Measurements from ENCODE around the gene WIPF1.

Gene WIPF1

DNA sequence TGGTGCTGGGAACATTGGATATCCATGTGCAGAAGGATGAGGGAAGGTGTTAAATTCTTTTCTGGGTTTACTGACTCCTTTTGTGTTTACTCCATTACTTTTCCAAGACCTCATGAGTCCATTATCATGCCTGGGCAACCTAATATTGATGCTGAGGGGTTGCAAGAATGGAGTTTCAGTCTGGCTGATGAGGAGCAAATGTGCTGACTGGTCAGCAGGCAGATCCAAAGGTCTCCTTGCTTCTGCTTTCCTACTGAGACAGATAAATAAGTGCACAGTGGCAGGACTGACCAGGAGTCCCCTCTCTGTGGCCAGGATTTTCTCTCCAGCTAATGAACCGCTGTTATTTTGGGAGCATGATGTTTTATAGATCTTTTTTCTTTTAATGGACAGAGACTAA, 43.6 kb upstream of the WIPF1 start:
- no peak overlapping the region for H2BK12ac ChIP-seq (ENCODE audit: low read length)
- no peak overlapping the region for H2BK120ac ChIP-seq (ENCODE audit: low read depth, low read length)
- no peak overlapping the region for H2BK15ac ChIP-seq (ENCODE audit: low read length)
- H3K4ac ChIP-seq (ENCODE audit: low read length) = no peak overlapping the region
- no peak overlapping the region for H3K9ac ChIP-seq (ENCODE audit: low read depth, low read length, poor library complexity)
- no CpG with 5 or more reads among the region's 1 CpG for WGBS, 2 donors (ENCODE audit: extremely low coverage in 2 of 2, insufficient read length in 2 of 2, insufficient replicate concordance in 1 of 2)
- no peak overlapping the region for H2AFZ ChIP-seq (ENCODE audit: low read length)
- no peaks in the 10 kb centered on the region for H3K4me1 ChIP-seq (ENCODE audit: control insufficient read depth in 2 of 2, insufficient read depth in 1 of 2, low read depth in 1 of 2, low read length in 2 of 2)
- H2AK5ac ChIP-seq (ENCODE audit: low read depth, low read length) = no peak overlapping the region
- no peak overlapping the region for H2BK5ac ChIP-seq (ENCODE audit: low read length)
- H3K36me3 ChIP-seq (replicated peaks in 1 of 2; ENCODE audit: control insufficient read depth in 2 of 2, insufficient read depth in 2 of 2, low read length in 2 of 2) = no peaks in the 10 kb centered on the region
- H3K14ac ChIP-seq (ENCODE audit: low read length) = no peak overlapping the region
- H4K8ac ChIP-seq (ENCODE audit: low read depth, low read length) = no peak overlapping the region
- peaks cover 0 to 8% of the 10 kb centered on the region in 2 donors for H3K9me3 ChIP-seq (replicated peaks in 1 of 2; ENCODE audit: control insufficient read depth in 2 of 2, insufficient read depth in 1 of 2, low read depth in 1 of 2, low read length in 2 of 2)
- H3K4me3 ChIP-seq (ENCODE audit: low read length in 2 of 2) = no peak overlapping the region
- H3K27ac ChIP-seq (replicated peaks; ENCODE audit: low read length) = no peak overlapping the region
- no peak overlapping the region for H4K91ac ChIP-seq (ENCODE audit: low read depth, low read length, poor library complexity)
- H3K23ac ChIP-seq (ENCODE audit: low read depth, low read length, poor library complexity) = no peak overlapping the region
- no peaks in the 10 kb centered on the region for H3K79me1 ChIP-seq (ENCODE audit: low read depth, low read length)
- H3K27me3 ChIP-seq (ENCODE audit: control insufficient read depth in 3 of 3, insufficient read depth in 3 of 3, low read depth in 1 of 3, low read length in 3 of 3) = no peaks in the 10 kb centered on the region
- H3K18ac ChIP-seq (ENCODE audit: low read length) = no peak overlapping the region
- H3K4me2 ChIP-seq (ENCODE audit: insufficient read depth, low read length, poor library complexity, severe bottlenecking) = no peak overlapping the region
- DNase-seq (ENCODE audit: low spot score) = no peak

DNA sequence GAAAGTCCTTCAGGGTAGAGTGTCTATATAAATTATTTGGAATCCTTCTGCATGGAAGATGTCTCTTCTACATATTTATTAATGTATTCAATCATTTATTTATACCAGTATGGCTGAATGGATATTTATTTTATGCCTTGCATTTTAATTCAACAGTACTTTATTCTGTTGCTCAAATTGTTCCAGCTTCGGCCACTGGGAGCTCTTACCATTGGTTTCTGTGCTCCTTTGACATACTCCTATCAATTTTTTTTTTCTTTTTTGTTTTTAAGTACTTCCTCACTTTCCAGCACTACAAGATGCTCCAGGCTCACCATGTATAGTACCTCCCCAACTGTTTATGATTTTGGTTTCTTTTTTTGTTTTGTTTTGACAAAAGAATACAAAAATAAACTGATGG, 39.4 kb upstream of the WIPF1 start:
- H3K4ac ChIP-seq (ENCODE audit: low read length) = no peak overlapping the region
- no peak overlapping the region for H3K27ac ChIP-seq (replicated peaks; ENCODE audit: low read length)
- no peak overlapping the region for H3K23ac ChIP-seq (ENCODE audit: low read depth, low read length, poor library complexity)
- H4K91ac ChIP-seq (ENCODE audit: low read depth, low read length, poor library complexity) = no peak overlapping the region
- H3K18ac ChIP-seq (ENCODE audit: low read length) = no peak overlapping the region
- H2BK120ac ChIP-seq (ENCODE audit: low read depth, low read length) = no peak overlapping the region
- H2BK5ac ChIP-seq (ENCODE audit: low read length) = no peak overlapping the region
- no peak overlapping the region for H3K9ac ChIP-seq (ENCODE audit: low read depth, low read length, poor library complexity)
- H3K14ac ChIP-seq (ENCODE audit: low read length) = no peak overlapping the region
- no peaks in the 10 kb centered on the region for H3K36me3 ChIP-seq (replicated peaks in 1 of 2; ENCODE audit: control insufficient read depth in 2 of 2, insufficient read depth in 2 of 2, low read length in 2 of 2)
- H3K4me1 ChIP-seq (ENCODE audit: control insufficient read depth in 2 of 2, insufficient read depth in 1 of 2, low read depth in 1 of 2, low read length in 2 of 2) = peaks cover 2 to 3% of the 10 kb centered on the region in 2 donors
- no peak overlapping the region for H2AFZ ChIP-seq (ENCODE audit: low read length)
- H2AK5ac ChIP-seq (ENCODE audit: low read depth, low read length) = no peak overlapping the region
- H2BK12ac ChIP-seq (ENCODE audit: low read length) = no peak overlapping the region
- H3K9me3 ChIP-seq (replicated peaks in 1 of 2; ENCODE audit: control insufficient read depth in 2 of 2, insufficient read depth in 1 of 2, low read depth in 1 of 2, low read length in 2 of 2) = peaks cover 0 to 5% of the 10 kb centered on the region in 2 donors
- H3K4me3 ChIP-seq (ENCODE audit: low read length in 2 of 2) = no peak overlapping the region
- no peak overlapping the region for H4K8ac ChIP-seq (ENCODE audit: low read depth, low read length)
- DNase-seq (ENCODE audit: low spot score) = no peak
- no peak overlapping the region for H2BK15ac ChIP-seq (ENCODE audit: low read length)
- no peaks in the 10 kb centered on the region for H3K79me1 ChIP-seq (ENCODE audit: low read depth, low read length)
- no peaks in the 10 kb centered on the region for H3K27me3 ChIP-seq (ENCODE audit: control insufficient read depth in 3 of 3, insufficient read depth in 3 of 3, low read depth in 1 of 3, low read length in 3 of 3)
- no CpG with 5 or more reads among the region's 1 CpG for WGBS, 2 donors (ENCODE audit: extremely low coverage in 2 of 2, insufficient read length in 2 of 2, insufficient replicate concordance in 1 of 2)
- no peak overlapping the region for H3K4me2 ChIP-seq (ENCODE audit: insufficient read depth, low read length, poor library complexity, severe bottlenecking)

DNA sequence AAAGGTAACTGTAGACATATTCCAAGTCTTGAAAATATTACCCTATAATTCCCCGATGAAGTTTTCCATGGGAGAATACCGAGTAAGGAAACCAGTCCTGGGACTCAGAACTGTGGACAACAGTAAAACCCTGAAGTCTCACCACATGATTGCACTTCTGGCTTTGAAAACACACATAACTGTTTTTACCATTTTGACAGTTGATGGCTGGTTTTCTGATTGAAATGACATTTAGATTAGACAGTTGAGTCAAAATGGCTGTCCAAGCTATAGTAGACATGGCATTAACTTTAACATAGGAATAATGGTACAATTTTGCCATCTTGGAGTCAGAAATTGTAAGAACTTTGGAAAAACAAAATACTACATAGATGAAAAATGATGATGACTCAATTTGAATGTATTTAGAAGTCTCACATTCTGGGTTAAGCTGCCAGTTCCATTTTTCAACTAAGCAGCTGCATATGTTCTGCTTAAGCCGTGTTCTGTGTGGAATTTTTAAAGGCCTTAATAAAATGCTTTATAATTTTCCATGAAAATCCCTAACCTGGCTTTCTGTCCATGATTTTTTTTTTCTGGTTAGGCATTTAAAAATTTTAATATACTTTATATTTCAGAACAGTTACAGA, 38.3 kb upstream of the WIPF1 start:
- H4K91ac ChIP-seq (ENCODE audit: low read depth, low read length, poor library complexity) = no peak overlapping the region
- H4K8ac ChIP-seq (ENCODE audit: low read depth, low read length) = no peak overlapping the region
- H3K4me2 ChIP-seq (ENCODE audit: insufficient read depth, low read length, poor library complexity, severe bottlenecking) = no peak overlapping the region
- H3K79me1 ChIP-seq (ENCODE audit: low read depth, low read length) = no peaks in the 10 kb centered on the region
- H3K4me1 ChIP-seq (ENCODE audit: control insufficient read depth in 2 of 2, insufficient read depth in 1 of 2, low read depth in 1 of 2, low read length in 2 of 2) = peaks cover 2 to 3% of the 10 kb centered on the region in 2 donors
- H2BK12ac ChIP-seq (ENCODE audit: low read length) = no peak overlapping the region
- H2AFZ ChIP-seq (ENCODE audit: low read length) = no peak overlapping the region
- no peak overlapping the region for H3K4me3 ChIP-seq (ENCODE audit: low read length in 2 of 2)
- H3K36me3 ChIP-seq (replicated peaks in 1 of 2; ENCODE audit: control insufficient read depth in 2 of 2, insufficient read depth in 2 of 2, low read length in 2 of 2) = no peaks in the 10 kb centered on the region
- no peak overlapping the region for H3K4ac ChIP-seq (ENCODE audit: low read length)
- no peak overlapping the region for H2BK15ac ChIP-seq (ENCODE audit: low read length)
- H3K9me3 ChIP-seq (replicated peaks in 1 of 2; ENCODE audit: control insufficient read depth in 2 of 2, insufficient read depth in 1 of 2, low read depth in 1 of 2, low read length in 2 of 2) = peaks cover 0 to under 1% of the 10 kb centered on the region in 2 donors
- WGBS, 2 donors (ENCODE audit: extremely low coverage in 2 of 2, insufficient read length in 2 of 2, insufficient replicate concordance in 1 of 2) = no CpG with 5 or more reads among the region's 3 CpGs
- H3K18ac ChIP-seq (ENCODE audit: low read length) = no peak overlapping the region
- no peak overlapping the region for H3K23ac ChIP-seq (ENCODE audit: low read depth, low read length, poor library complexity)
- DNase-seq (ENCODE audit: low spot score) = no peak
- H3K9ac ChIP-seq (ENCODE audit: low read depth, low read length, poor library complexity) = no peak overlapping the region
- H2BK5ac ChIP-seq (ENCODE audit: low read length) = no peak overlapping the region
- no peak overlapping the region for H3K27ac ChIP-seq (replicated peaks; ENCODE audit: low read length)
- no peak overlapping the region for H2AK5ac ChIP-seq (ENCODE audit: low read depth, low read length)
- H3K14ac ChIP-seq (ENCODE audit: low read length) = no peak overlapping the region
- H3K27me3 ChIP-seq (ENCODE audit: control insufficient read depth in 3 of 3, insufficient read depth in 3 of 3, low read depth in 1 of 3, low read length in 3 of 3) = no peaks in the 10 kb centered on the region
- H2BK120ac ChIP-seq (ENCODE audit: low read depth, low read length) = no peak overlapping the region

DNA sequence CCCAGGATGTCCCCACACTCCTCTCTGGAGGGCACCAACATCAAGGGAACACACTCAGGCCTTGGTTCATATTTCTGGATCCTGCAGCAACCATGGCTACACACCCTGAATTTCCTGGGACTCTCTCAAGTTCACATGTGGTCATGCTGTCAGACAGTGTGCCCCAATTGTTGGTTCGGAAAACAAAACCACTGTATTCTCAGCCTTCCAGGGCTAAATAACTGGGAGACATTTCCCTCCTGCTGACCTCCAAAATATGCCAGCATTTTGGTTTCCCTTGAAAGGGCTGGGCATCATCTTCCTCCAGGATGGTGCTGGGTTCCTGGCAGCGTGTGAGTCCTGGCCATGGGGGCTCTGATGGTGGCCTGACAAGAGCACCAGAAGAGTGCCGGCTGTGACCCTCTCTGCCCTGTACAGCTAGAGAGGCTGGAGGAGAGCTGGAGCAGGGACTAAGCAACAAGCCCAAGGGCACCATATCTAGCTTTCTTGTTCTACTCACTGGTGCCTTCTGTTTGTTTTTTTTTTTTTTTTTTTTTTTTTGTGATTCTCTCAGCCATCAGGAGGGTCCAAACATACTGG, 37.5 kb upstream of the WIPF1 start:
- Histone ChIP-seq H2BK5ac (ENCODE audit: low read length) (no peak overlapping the region), H3K4ac (ENCODE audit: low read length) (no peak overlapping the region), H2BK120ac (ENCODE audit: low read depth, low read length) (no peak overlapping the region), H3K36me3 (replicated peaks in 1 of 2; ENCODE audit: control insufficient read depth in 2 of 2, insufficient read depth in 2 of 2, low read length in 2 of 2) (no peaks in the 10 kb centered on the region), H3K4me3 (ENCODE audit: low read length in 2 of 2) (no peak overlapping the region), H3K18ac (ENCODE audit: low read length) (no peak overlapping the region), H4K8ac (ENCODE audit: low read depth, low read length) (no peak overlapping the region), H3K4me1 (ENCODE audit: control insufficient read depth in 2 of 2, insufficient read depth in 1 of 2, low read depth in 1 of 2, low read length in 2 of 2) (peaks cover 2 to 3% of the 10 kb centered on the region in 2 donors), H4K91ac (ENCODE audit: low read depth, low read length, poor library complexity) (no peak overlapping the region), H3K4me2 (ENCODE audit: insufficient read depth, low read length, poor library complexity, severe bottlenecking) (no peak overlapping the region), H3K9ac (ENCODE audit: low read depth, low read length, poor library complexity) (no peak overlapping the region), H3K14ac (ENCODE audit: low read length) (peak overlapping the region; percentile 73), H2BK12ac (ENCODE audit: low read length) (no peak overlapping the region), H3K27me3 (ENCODE audit: control insufficient read depth in 3 of 3, insufficient read depth in 3 of 3, low read depth in 1 of 3, low read length in 3 of 3) (no peaks in the 10 kb centered on the region), H3K79me1 (ENCODE audit: low read depth, low read length) (no peaks in the 10 kb centered on the region), H2AK5ac (ENCODE audit: low read depth, low read length) (no peak overlapping the region), H3K27ac (replicated peaks; ENCODE audit: low read length) (no peak overlapping the region), H2BK15ac (ENCODE audit: low read length) (no peak overlapping the region), H3K23ac (ENCODE audit: low read depth, low read length, poor library complexity) (no peak overlapping the region), H2AFZ (ENCODE audit: low read length) (no peak overlapping the region), H3K9me3 (replicated peaks in 1 of 2; ENCODE audit: control insufficient read depth in 2 of 2, insufficient read depth in 1 of 2, low read depth in 1 of 2, low read length in 2 of 2) (no peaks in the 10 kb centered on the region)
- WGBS, 2 donors (ENCODE audit: extremely low coverage in 2 of 2, insufficient read length in 2 of 2, insufficient replicate concordance in 1 of 2) = no CpG with 5 or more reads among the region's 3 CpGs
- DNase-seq (ENCODE audit: low spot score) = no peak

All from neuronal stem cell (in vitro differentiated cells).